GM19328 (cell line): ENCODE measurements around the gene PREX1.

ENCODE experiments used
- ATAC-seq: cut with Tn5 transposase; IDR thresholded peaks from one replicate; pipeline ENCODE4 v1.9.1; 2021; ENCODE audit warnings: mild to moderate bottlenecking, moderate library complexity; ENCODE audit not compliant: unreplicated experiment

PREX1 gene

DNA sequence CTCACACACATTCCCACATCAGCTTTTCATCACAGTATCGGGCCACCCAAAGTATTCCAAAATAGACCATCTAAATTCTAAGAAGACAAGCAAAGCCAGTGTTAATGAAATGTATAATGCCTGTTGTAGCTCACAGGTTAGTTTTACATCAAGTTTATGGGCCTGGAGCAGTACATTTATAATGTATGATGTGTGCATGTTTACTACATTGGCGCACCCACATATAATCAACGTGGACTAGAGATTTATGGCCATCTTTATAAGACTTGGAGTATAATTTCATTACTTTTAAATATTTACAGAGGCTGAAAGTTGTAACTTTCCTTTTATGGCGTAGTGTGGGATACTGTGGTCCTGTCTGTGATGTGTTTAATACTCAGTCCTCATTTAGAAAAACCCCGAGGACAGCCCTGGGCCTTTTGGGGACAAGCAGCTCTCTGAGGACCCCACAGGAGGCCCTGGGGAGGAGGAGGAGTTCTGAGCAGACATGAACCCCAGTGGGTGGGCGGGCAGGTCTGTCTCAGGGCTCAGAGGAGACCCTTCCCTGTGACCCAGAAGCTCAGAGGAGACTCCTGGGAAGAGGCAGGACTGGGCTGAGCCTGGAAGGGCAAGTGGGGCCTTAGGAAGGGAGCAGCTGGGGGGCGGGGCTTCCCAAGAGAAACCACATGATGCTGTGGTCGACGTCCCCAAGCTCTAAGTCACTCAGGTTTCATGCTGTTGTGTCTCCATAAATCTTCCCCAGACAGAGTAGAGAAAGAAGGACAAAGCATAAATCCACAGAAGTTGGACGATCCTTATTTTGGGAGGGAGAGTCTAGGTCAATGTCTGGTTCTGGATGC is 232.1 kb downstream of the PREX1 start:
- no peak for ATAC-seq

DNA sequence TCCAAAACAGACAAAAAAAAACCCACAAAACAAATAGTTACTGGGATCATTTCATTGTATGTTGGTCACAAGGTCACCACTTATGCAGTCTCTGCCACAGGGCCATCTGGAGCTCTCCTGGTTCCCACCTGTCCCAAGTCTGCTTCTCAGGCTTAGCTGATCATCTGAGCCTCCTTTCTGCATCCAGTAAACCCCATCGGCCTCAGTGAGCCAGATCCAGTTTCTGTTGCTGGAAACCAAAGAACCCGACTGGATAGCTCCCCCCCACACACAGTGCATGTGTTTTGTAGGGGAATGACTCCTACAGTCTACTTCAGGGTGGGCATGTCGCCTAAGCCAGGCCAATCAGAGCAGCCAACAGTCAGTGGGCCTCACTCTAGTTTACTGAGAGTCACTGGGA is 233.3 kb downstream of the PREX1 start:
- no peak for ATAC-seq

DNA sequence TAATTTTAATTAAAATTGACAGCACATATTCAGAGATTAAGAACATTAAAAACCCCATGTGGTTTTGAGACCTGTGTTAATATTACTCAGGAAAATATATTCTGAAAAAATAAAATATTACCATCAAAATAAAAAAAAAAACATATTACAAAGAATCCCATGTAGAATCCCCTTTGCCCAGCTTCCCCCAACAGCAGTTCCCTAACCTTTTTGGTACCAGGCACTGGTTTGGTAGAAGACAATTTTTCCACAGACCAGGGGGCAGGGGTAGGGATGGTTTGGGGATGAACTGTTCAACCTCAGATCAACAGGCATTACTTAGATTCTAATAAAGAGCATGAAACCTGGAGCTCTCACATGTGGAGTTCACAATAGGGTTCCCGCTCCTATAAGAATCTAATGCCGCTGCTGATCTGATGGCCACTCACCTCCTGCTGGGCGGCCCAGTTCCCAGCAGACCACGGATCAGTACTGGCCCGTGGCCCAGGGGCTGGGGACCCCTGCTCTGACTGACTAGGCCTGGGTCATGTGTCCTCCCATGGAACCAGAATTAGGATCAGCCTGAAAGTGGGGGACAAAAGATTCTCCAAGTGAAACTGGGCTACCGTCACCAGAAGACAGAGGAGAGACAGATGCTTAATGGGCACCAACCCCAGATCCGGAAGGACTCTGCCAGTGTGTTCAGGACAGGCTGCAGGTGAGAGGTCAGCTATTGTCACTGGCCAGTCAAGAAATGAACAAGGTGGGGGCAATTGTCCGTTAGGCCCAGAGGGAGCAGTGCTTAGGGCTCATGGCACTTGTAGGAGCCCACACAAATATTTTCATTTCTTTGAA is 235.5 kb downstream of the PREX1 start:
- ATAC-seq = no peak

DNA sequence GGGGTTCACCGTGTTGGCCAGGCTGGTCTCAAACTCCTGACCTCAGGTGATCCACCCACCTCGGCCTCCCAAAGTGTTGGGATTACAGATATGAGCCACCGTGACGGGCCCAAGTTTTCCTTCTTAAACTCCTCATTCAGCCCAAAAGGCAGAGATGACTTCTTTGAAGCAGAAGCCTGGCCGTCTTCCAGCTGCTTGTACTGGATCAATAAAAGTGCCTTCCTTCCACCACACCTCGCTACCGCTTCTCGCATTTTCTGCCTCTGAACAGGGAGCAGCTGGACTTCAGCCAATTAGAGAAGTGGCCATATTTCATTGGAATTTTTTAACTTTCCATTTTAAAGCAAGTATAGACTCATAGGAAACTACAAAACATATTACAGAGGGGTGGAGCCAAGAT is 241.1 kb downstream of the PREX1 start:
- ATAC-seq = no peak

DNA sequence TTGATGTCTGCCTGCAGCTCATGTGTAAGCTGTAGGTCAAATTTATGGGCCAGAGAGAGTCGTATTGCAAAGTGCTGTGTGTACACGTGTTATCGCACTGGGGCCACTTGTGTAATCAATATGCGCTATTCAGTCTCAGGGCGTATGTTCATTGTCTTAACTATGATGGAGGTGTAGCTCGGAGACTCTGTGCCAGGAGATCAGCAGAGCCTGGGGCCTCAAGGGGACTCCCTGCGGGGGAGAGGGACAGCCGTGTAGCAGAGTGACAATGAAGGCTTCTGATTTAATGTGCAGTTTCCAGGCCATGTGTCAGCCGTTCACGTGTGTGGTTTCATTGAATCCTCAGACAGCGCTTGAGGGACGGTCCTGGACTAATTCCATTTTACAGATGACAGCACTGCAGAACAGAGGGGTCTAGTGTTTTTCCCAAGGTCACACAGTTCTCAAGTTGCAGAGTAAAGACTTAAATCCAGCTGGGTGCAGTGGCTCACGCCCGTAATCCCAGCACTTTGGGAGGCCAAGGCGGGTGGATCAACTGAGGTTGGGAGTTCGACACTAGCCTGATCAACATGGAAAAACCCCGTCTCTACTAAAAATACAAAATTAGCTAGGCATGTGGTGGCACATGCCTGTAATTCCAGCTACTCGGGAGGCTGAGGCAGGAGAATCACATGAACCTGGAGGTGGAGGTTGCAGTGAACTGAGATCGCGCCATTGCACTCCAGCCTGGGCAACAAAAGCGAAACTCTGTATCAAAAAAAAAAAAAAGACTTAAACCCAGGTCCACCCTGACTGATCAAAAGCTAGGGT is 242.5 kb downstream of the PREX1 start:
- ATAC-seq = no peak

DNA sequence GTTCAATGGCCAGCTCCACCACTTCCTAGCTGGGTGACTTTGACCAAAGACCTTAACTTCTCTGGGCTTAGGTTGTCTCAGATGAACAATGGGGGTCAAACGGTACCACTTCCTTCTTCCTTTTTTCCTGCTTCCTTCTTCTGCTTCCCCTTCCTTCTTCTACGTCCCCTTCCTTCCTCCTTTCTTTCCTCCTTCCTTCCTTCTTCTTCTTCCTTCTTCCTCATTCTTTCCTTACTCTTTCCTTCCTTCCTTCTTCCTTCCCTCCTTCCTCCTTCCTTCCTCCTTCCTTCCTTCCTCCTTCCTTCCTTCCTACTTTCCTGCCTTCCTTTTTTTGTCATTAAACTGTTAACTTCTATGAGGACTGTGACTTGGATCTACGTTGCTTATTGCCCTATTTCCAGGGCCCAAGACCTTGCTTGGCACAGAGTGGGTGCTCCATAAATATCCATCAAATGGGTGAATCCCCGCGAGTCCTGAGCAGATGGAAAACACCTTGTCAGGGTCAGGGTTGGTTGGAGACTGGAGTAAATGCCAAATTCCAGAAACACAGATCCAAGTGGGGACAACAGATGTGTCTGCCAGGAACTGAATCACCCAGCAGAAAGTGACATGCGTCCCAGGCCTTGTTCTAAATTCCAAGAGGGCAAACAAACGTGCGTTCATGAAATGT is 243.3 kb downstream of the PREX1 start:
- ATAC-seq = no peak

DNA sequence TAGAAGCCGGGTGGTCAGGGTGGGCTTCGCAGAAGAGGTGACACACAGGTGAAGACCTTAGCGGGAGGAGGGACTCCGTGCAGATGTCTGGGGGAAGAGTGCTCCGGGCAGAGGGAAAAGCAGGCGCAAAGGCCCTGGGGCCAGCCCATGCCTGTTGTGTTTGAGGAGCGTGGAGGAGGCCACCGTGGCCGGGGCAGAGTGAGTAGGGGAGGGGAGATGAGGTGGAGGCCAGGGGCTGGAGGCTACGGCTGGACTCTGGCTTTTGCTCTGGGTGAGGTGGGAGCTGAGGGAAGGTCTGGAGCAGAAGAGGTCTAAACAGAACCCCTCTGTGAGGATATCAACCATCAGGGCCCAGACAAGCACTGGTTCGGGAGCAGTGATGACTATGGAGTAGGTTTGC is 244.0 kb downstream of the PREX1 start:
- no peak for ATAC-seq

DNA sequence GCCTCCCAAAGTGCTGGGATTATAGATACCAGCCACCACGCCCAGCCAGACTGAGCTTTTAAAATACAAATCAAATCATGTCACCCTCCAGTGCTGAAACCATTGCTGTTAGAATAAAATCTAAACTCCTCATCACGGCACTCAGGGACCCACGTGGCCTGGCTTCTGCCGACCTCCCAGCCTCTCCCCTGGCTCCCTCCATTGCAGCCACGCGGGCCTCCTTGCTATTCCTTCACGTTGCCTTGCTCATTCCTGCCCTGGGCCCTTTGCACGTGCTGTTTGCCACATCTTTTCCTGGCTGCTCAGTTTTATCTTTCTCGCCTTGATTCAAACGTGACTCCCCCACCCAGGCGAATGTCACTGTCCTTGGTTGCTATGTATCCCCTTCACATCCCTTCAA is 244.6 kb downstream of the PREX1 start:
- ATAC-seq = no peak

DNA sequence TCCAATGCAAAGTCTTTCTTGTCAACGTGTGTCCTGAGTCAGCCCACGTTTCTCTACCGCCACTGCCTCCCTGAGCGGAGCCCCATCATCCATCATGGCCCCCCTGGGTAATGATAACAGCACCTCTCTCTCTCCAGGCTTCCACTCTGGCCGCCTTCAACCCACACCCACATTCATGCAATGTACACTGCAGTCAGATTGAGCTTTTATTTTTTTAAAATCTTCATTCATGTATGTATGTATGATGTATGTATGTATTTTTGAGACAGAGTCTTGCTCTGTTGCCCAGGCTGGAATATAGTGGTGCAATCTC is 245.2 kb downstream of the PREX1 start:
- ATAC-seq = no peak

DNA sequence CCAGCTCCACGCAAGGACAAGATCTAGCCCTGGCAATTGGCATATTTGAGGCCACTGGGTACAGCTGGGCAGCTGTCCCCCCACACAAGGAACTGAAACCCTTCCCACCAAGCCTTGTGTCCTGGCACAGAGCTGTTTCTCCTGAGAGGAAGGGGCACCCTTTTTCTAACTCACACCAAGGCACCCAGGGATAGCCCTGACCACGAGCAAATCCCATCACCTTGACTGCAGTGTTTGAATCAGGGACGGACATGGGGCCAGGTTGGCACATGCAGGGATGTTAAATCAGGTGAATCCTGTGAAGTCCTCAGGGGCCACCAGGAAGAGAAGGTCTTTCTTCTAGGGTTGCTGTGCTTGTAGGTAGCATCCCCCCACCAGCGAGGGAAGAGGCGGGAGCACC is 246.6 kb downstream of the PREX1 start:
- no peak for ATAC-seq

DNA sequence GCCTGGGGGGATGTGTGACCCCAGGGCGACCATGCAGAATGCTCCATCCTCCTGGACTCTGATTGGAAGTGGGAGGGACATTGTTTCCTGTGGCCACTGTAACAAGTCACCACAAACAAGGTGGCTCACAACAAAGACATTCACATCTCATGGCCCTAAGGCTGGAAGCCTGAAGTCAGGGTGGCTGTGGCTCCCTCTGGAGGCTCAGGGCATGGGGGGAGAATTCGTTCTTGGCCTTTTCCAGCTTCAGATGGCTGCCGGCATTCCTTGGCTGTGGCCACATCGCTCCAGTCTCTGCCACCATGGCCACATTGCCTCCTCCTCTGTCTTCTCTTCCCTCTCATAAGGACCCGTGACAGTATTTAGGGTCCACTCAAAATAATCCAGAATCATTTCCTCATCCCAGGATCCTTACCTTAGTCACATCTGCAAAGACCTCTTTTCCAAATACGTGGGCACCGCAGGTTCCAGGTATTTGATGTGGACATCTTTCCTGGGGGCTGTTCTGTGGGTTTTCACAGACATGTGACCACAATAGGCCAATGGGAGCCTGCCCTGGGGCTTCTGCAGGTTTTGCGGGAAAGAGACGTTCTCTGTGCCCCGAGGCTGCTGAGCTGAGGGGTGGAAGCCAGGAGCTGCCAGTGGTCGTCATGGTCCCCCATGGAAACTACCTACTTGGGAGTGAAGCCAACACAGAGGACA is 249.3 kb downstream of the PREX1 start:
- ATAC-seq = no peak

DNA sequence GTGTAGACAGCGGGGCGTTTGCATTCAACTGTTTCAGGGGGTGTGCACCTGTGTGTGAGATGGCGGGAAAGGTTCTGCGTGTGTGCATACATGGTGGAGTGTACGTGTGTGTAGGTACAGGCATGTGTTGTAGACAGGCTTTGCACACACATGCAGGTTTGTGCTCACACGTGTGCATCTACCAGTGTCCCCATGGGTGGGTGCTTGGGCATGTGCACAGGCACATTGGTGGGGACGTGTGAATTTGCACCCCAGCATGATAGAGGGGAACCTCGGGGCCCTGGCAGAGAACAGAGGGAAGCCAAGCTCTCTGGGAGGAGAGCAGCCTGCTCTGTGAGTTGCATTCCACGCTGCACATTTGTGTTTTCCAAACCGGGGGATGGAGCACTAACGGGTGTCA is 250.2 kb downstream of the PREX1 start:
- no peak for ATAC-seq

DNA sequence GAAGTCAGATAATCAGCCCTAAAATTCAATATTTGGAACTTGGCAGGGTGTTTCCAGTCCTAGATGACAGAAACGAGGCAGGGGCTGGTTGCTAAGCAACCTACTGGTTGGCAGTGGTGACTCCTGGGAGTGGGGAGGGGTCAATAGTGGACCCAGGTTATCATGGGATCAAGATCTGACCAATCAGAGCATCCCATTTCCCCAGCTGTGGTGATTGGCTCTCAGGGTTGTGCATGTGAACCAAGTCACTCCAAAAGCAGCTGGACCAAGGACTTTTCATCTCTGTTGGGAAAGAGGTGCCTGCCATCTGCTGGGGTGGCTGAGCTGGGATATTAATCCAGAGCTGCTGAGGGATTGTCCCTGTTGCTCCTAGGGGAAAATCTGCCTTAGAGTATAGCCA is 253.4 kb downstream of the PREX1 start:
- ATAC-seq = no peak
